HEK293T (cell line): Measurements from ENCODE around the gene PKD1L1.
A peak's percentile ranks its signal among the peaks of the same experiment; 100 is the strongest.
"Not testable (repeated sequence)": the region's sequence is repeated elsewhere in the genome, so short reads cannot be mapped to it uniquely, and the experiment has no call there.

ENCODE experiments used
- CTCF ChIA-PET: fragments of 350-600 bp; formaldehyde crosslinking; extraction: SDS; loops from one replicate; lab custom pipeline; 2021; ENCODE audit warnings: antibody characterized with exemption, inconsistent platforms; lab: Yijun Ruan, JAX
- POLR2A ChIA-PET: fragments of 350-600 bp; formaldehyde crosslinking; extraction: SDS; loops from one replicate; lab custom pipeline; 2020; ENCODE audit warnings: antibody characterized with exemption, inconsistent platforms; lab: Yijun Ruan, JAX
- DNase-seq: peaks from one replicate; pipeline ENCODE4 v3.0.0; 2012; ENCODE audit warnings: mixed read lengths; ENCODE audit errors: extremely low spot score
- ARNT ChIP-seq: fragments of 450-650 bp; IDR thresholded peaks from 2 replicates; pipeline ENCODE4 v1.6.1; 2017; ENCODE audit warnings: mild to moderate bottlenecking
- BHLHE40 ChIP-seq: fragments of 450-650 bp; IDR thresholded peaks from 2 replicates; pipeline ENCODE4 v1.6.1; 2016; ENCODE audit warnings: mild to moderate bottlenecking, moderate library complexity, borderline replicate concordance
- CTBP1 ChIP-seq: fragments of 450-650 bp; IDR thresholded peaks from 2 replicates; pipeline ENCODE4 v1.6.1; 2016; ENCODE audit warnings: borderline replicate concordance
- ELF4 ChIP-seq: fragments of 450-650 bp; IDR thresholded peaks from 2 replicates; pipeline ENCODE4 v1.6.1; 2017; ENCODE audit warnings: antibody characterized with exemption
- FOXA1 ChIP-seq: fragments of 450-650 bp; IDR thresholded peaks from 2 replicates; pipeline ENCODE4 v1.6.1; 2016; ENCODE audit warnings: mild to moderate bottlenecking
- FOXK2 ChIP-seq: fragments of 450-650 bp; IDR thresholded peaks from 2 replicates; pipeline ENCODE4 v1.6.1; 2016; ENCODE audit warnings: mild to moderate bottlenecking
- FOXM1 ChIP-seq: fragments of 450-650 bp; IDR thresholded peaks from 2 replicates; pipeline ENCODE4 v1.6.1; 2017; ENCODE audit warnings: mild to moderate bottlenecking, borderline replicate concordance
- HDGF ChIP-seq: fragments of 450-650 bp; IDR thresholded peaks from 2 replicates; pipeline ENCODE4 v1.6.1; 2017; ENCODE audit warnings: antibody characterized with exemption, borderline replicate concordance
- L3MBTL2 ChIP-seq: fragments of 450-650 bp; conservative IDR thresholded peaks from 2 replicates; pipeline ENCODE4 v1.6.1; 2016; ENCODE audit warnings: mild to moderate bottlenecking
- LEF1 ChIP-seq: fragments of 450-650 bp; IDR thresholded peaks from 2 replicates; pipeline ENCODE4 v1.6.1; 2017; ENCODE audit warnings: mild to moderate bottlenecking, borderline replicate concordance
- NFRKB ChIP-seq: fragments of 450-650 bp; IDR thresholded peaks from 2 replicates; pipeline ENCODE4 v1.6.1; 2016; ENCODE audit warnings: mild to moderate bottlenecking, moderate library complexity
- PKNOX1 ChIP-seq: fragments of 450-650 bp; IDR thresholded peaks from 2 replicates; pipeline ENCODE4 v1.6.1; 2016
- SP1 ChIP-seq: fragments of 450-650 bp; IDR thresholded peaks from 2 replicates; pipeline ENCODE4 v1.6.1; 2017
- SUZ12 ChIP-seq: fragments of 450-650 bp; IDR thresholded peaks from 2 replicates; pipeline ENCODE4 v1.6.1; 2016; ENCODE audit warnings: mild to moderate bottlenecking
- TARDBP ChIP-seq: fragments of 450-650 bp; IDR thresholded peaks from 2 replicates; pipeline ENCODE4 v1.6.1; 2016
- ZNF384 ChIP-seq: fragments of 450-650 bp; IDR thresholded peaks from 2 replicates; pipeline ENCODE4 v1.6.1; 2016

Gene PKD1L1

GRCh38 chr7:47947355-47947749, 914 bp downstream of the PKD1L1 start:
- ChIA-PET POLR2A (no interaction called here), CTCF (no interaction called here)
- DNase-seq: no peak
- no peak for TF ChIP-seq L3MBTL2
- no peak for TF ChIP-seq ARNT
- TF ChIP-seq SP1: no peak
- TF ChIP-seq SUZ12: no peak
- TF ChIP-seq BHLHE40: no peak
- no peak for TF ChIP-seq FOXA1
- TF ChIP-seq ZNF384: no peak
- no peak for TF ChIP-seq FOXM1
- TF ChIP-seq ELF4: no peak
- no peak for TF ChIP-seq HDGF
- no peak for TF ChIP-seq PKNOX1
- no peak for TF ChIP-seq FOXK2
- no peak for TF ChIP-seq CTBP1
- no peak for TF ChIP-seq NFRKB
- TF ChIP-seq LEF1: no peak
- no peak for TF ChIP-seq TARDBP

GRCh38 chr7:47946581-47947354, 1.5 kb downstream of the PKD1L1 start:
- CTCF ChIA-PET: no interaction called here
- DNase-seq: no peak
- POLR2A ChIA-PET: no interaction called here
- TF ChIP-seq FOXA1 (no peak), ZNF384 (no peak)

GRCh38 chr7:47945261-47946015, 2.8 kb downstream of the PKD1L1 start:
- POLR2A ChIA-PET: no interaction called here
- CTCF ChIA-PET: interaction anchor here (1.0 to 2.9 kb wide), 8 partner anchors 24 to 679 kb away, joined by 3 to 18 read pairs (median 4); no protein-coding TSS in a partner anchor
- TF ChIP-seq PKNOX1: no peak
- no peak for TF ChIP-seq HDGF
- TF ChIP-seq TARDBP: no peak
- no peak for TF ChIP-seq SP1
- TF ChIP-seq FOXK2: no peak
- no peak for TF ChIP-seq SUZ12
- no peak for TF ChIP-seq ZNF384
- TF ChIP-seq NFRKB: no peak
- peak; percentile 35 for DNase-seq

GRCh38 chr7:47944536-47945260, 3.6 kb downstream of the PKD1L1 start:
- TF ChIP-seq CTBP1 (no peak), NFRKB (no peak), ELF4 (no peak), ARNT (no peak), FOXM1 (no peak), FOXK2 (no peak)
- ChIA-PET POLR2A (no interaction called here), CTCF (interaction anchor here (0.5 to 2.9 kb wide), 10 partner anchors 22 to 678 kb away, joined by 3 to 18 read pairs (median 4); no protein-coding TSS in a partner anchor)

GRCh38 chr7:47943676-47944474, 4.4 kb downstream of the PKD1L1 start:
- POLR2A ChIA-PET: no interaction called here
- CTCF ChIA-PET: interaction anchor here (0.5 to 2.9 kb wide), 5 partner anchors 26 to 677 kb away, joined by 3 to 18 read pairs (median 11); no protein-coding TSS in a partner anchor
- TF ChIP-seq HDGF: no peak
- TF ChIP-seq FOXK2: no peak
- no peak for TF ChIP-seq ARNT
- no peak for TF ChIP-seq BHLHE40
- no peak for TF ChIP-seq LEF1
- no peak for TF ChIP-seq ZNF384
- no peak for TF ChIP-seq TARDBP
- TF ChIP-seq SUZ12: no peak
- no peak for TF ChIP-seq CTBP1
- TF ChIP-seq FOXM1: no peak
- no peak for TF ChIP-seq FOXA1
- no peak for TF ChIP-seq L3MBTL2
- TF ChIP-seq PKNOX1: no peak
- no peak for TF ChIP-seq NFRKB
- DNase-seq: no peak

More at GRCh38 chr7:47944536-47945260, 3.6 kb downstream of the PKD1L1 start:
- DNase-seq: no peak

- CTCF ChIA-PET, DNase-seq, POLR2A ChIA-PET: not testable (repeated sequence)
Observed at GRCh38 chr7:47942651-47943050, 5.6 kb downstream of the PKD1L1 start.
